ENCODE measurements around the gene SLC4A5. TPM values are rescaled to one million over a fixed set of nuclear protein-coding genes. Genes with fewer than 3 reads are reported as not detected.

The SLC4A5 gene
- total RNA-seq, 4 donors from 2014 or later, result 0.24 to 3.8 (median 0.59) TPM

DNA sequence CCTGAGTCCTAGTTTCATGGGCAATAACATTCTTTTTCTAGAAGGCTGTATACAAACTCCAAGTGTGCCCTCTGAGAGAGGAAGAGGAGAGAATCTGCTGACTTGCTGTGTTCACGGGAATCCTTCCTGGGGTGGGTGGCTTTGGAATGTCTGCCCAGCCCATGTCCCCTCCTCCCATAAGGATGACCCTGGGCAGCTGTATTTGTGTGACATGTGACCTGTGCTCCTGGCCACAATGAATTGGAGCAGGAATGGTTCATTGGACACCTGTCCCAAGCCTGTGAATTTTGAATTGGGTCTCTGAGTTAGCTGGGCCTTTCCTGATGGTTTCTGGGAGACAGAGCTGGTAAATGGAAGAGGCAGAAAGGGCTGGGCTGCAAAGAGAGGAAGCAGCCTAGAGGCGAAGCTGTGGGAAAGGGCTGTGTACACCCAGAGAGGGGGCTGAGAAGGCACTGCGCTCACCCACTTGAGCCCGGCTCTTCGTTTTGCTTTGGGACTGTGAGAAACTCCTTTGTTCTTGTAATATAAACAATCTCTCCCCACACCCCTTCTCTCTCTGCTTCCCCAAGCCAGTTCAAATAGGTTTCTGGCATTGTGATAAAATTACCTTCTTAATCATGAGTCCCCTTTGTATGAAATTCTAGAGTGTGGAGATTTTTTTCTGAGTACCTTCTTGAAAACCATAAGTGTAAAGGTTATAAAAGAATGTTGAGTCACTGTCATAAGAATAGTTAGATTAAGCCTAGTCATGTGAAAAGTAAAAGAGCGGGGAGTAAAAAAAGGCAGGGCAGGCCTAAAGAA lies 49.8 kb downstream of the SLC4A5 start:
- H3K27ac ChIP-seq, result no peak overlapping the region
- TF ChIP-seq POLR2A (IDR thresholded peaks at IDR 0.05), result no peak
- TF ChIP-seq, protein P1, sequence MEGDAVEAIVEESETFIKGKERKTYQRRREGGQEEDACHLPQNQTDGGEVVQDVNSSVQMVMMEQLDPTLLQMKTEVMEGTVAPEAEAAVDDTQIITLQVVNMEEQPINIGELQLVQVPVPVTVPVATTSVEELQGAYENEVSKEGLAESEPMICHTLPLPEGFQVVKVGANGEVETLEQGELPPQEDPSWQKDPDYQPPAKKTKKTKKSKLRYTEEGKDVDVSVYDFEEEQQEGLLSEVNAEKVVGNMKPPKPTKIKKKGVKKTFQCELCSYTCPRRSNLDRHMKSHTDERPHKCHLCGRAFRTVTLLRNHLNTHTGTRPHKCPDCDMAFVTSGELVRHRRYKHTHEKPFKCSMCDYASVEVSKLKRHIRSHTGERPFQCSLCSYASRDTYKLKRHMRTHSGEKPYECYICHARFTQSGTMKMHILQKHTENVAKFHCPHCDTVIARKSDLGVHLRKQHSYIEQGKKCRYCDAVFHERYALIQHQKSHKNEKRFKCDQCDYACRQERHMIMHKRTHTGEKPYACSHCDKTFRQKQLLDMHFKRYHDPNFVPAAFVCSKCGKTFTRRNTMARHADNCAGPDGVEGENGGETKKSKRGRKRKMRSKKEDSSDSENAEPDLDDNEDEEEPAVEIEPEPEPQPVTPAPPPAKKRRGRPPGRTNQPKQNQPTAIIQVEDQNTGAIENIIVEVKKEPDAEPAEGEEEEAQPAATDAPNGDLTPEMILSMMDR (IDR thresholded peaks at IDR 0.05 in 4 of 5, conservative IDR thresholded peaks at IDR 0.05 in 1 of 5), result no peak
- ATAC-seq, result no peak
- H3K9me3 ChIP-seq, result no peaks in the 10 kb centered on the region
- no peak overlapping the region for H3K4me3 ChIP-seq
- no peak for DNase-seq
- no peaks in the 10 kb centered on the region for H3K27me3 ChIP-seq
- in situ Hi-C loops (cut with MboI; ENCODE audit: low sequenced_read_pairs in 4 of 4), result no loop called here
- no peaks in the 10 kb centered on the region for H3K36me3 ChIP-seq
- intact Hi-C loops (cut with DNase I; ENCODE audit: low total_unique reads), result no loop called here
- H3K4me1 ChIP-seq, result no peaks in the 10 kb centered on the region

DNA sequence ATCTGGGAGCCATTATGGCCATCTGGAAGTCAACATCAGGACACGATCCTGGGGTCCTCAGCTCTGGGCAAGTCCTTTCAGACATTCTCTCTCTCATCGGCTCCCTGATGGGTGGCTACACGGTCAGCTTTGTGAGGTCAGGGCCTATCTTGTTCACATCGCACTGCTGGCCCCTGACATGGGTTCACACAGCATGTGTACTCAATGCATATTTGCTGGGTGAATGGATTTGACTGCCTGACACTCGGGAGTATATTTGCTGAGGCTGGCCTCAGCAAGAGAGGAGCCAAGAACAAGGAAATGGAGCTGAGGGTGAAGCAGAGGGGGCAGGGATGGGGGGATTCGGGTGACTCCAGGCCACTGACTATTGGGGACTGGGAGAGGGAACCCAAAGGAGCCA lies 50.5 kb downstream of the SLC4A5 start:
- Histone ChIP-seq H3K4me1 (no peaks in the 10 kb centered on the region), H3K4me3 (no peak overlapping the region), H3K27me3 (no peaks in the 10 kb centered on the region), H3K27ac (no peak overlapping the region), H3K9me3 (no peaks in the 10 kb centered on the region), H3K36me3 (no peaks in the 10 kb centered on the region)
- intact Hi-C loops (cut with DNase I; ENCODE audit: low total_unique reads), result no loop called here
- DNase-seq (no peak), ATAC-seq (no peak)
- in situ Hi-C loops (cut with MboI; ENCODE audit: low sequenced_read_pairs in 4 of 4), result no loop called here
- TF ChIP-seq, protein P1 (IDR thresholded peaks at IDR 0.05 in 4 of 5, conservative IDR thresholded peaks at IDR 0.05 in 1 of 5), result no peak
- TF ChIP-seq POLR2A (IDR thresholded peaks at IDR 0.05), result no peak

DNA sequence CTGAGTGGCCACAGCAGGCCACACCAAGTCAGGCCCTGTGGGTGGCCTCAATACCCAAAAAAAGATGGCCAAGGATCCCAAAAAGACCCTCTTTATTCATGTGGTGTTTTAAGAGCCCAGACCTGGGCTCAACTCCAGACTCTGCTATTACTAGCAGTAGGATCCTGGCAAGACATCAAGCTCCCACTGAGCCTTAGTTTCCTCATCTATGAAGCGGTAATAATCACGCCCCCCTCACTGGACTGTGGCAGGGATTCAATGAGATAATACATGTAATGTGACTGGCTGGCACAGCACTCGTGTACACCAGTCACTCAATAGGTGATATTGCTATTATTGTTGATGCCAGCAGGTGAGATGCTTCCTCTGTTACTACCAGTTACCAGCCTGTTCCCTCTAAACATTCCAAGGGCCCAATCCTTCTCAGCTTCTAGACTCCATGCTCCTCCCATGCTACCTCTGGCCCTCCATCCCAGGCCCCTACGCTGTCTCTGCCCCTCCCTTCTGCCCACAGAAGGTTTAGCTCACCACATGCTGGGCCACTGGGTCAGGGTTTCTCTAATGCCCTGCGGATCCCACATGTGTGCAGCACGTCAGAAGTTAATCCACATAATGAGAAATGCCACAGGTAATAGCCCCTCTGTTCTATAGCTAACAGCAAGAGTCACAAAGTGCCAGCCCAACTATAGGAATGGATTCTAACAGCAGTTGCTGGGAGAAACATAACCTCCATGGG lies 51.2 kb downstream of the SLC4A5 start:
- in situ Hi-C loops (cut with MboI; ENCODE audit: low sequenced_read_pairs in 4 of 4) (no loop called here), intact Hi-C loops (cut with DNase I; ENCODE audit: low total_unique reads) (no loop called here)
- Histone ChIP-seq H3K27me3 (no peaks in the 10 kb centered on the region), H3K4me1 (no peaks in the 10 kb centered on the region), H3K9me3 (no peaks in the 10 kb centered on the region), H3K36me3 (no peaks in the 10 kb centered on the region), H3K27ac (no peak overlapping the region), H3K4me3 (no peak overlapping the region)
- no peak for DNase-seq
- TF ChIP-seq POLR2A (IDR thresholded peaks at IDR 0.05), result no peak
- TF ChIP-seq, protein P1 (IDR thresholded peaks at IDR 0.05 in 4 of 5, conservative IDR thresholded peaks at IDR 0.05 in 1 of 5), result no peak
- ATAC-seq, result no peak

DNA sequence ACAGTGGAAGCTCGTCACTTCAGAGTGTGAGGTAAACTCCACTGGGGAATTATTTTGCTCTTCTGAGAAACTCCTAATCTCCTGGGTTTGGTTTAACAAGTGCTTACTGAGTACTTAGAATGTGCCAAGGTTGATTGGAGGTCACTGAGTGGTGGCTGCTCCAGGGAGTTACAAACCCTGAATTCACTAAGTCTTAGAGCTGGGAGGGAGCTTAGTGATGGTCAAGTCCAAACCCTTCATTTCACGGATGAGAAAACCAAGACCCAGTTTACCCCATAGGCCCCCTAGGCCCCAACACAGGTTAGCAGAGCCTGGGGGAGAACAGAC lies 52.0 kb downstream of the SLC4A5 start:
- Histone ChIP-seq H3K27me3 (no peaks in the 10 kb centered on the region), H3K9me3 (no peaks in the 10 kb centered on the region), H3K36me3 (no peaks in the 10 kb centered on the region), H3K4me3 (no peak overlapping the region), H3K4me1 (no peaks in the 10 kb centered on the region), H3K27ac (no peak overlapping the region)
- ATAC-seq, result no peak
- TF ChIP-seq POLR2A (IDR thresholded peaks at IDR 0.05), result no peak
- TF ChIP-seq, protein P1 (IDR thresholded peaks at IDR 0.05 in 4 of 5, conservative IDR thresholded peaks at IDR 0.05 in 1 of 5), result no peak
- intact Hi-C loops (cut with DNase I; ENCODE audit: low total_unique reads) (no loop called here), in situ Hi-C loops (cut with MboI; ENCODE audit: low sequenced_read_pairs in 4 of 4) (no loop called here)
- DNase-seq, result no peak

Measured in gastrocnemius medialis (tissue), 4 donors.